Activated B cell treated with CpG ODN at 0.5 μM for 24 hours (primary cell): ENCODE results near the gene XAB2. TPM values are rescaled to one million over a fixed set of nuclear protein-coding genes. Genes with fewer than 3 reads are reported as not detected.

Experiments used
- ATAC-seq: fragments of 200-7000 bp; cut with Tn5 transposase; one replicate; pipeline ENCODE4 v1.10.0; 2021; ENCODE audit warnings: low read depth, mild to moderate bottlenecking, moderate library complexity
- CTCF ChIA-PET: fragments of 350-600 bp; sonication (Branson Sonifier 250); formaldehyde crosslinking; loops from one replicate; lab custom pipeline; 2021; ENCODE audit warnings: antibody characterized with exemption; lab: Charles Lee
- POLR2A ChIA-PET: fragments of 350-600 bp; sonication (Branson Sonifier 250); formaldehyde crosslinking; loops from one replicate; lab custom pipeline; 2021; ENCODE audit warnings: antibody characterized with exemption; lab: Charles Lee
- DNase-seq: peaks from one replicate; pipeline ENCODE4 v3.0.0; 2022
- H3K27ac Mint-ChIP-seq: one replicate; pipeline ENCODE4 v1.8.0; 2020; ENCODE audit warnings: mixed read lengths
- H3K27me3 Mint-ChIP-seq: one replicate; pipeline ENCODE4 v1.8.0; 2021; ENCODE audit warnings: mixed read lengths
- H3K36me3 Mint-ChIP-seq: one replicate; pipeline ENCODE4 v1.8.0; 2021; ENCODE audit warnings: low read depth, mixed read lengths
- H3K4me1 Mint-ChIP-seq: one replicate; pipeline ENCODE4 v1.8.0; 2021; ENCODE audit warnings: mixed read lengths
- H3K4me3 Mint-ChIP-seq: one replicate; pipeline ENCODE4 v1.8.0; 2020; ENCODE audit warnings: mild to moderate bottlenecking, mixed read lengths
- H3K9me3 Mint-ChIP-seq: one replicate; pipeline ENCODE4 v1.8.0; 2020; ENCODE audit warnings: mixed read lengths
- intact Hi-C: fragments of 100-400 bp; cut with micrococcal nuclease; formaldehyde crosslinking; loops from one replicate; pipeline ENCODE4 v1.15.1; 2024
- total RNA-seq: library from RNA; stranded (reverse); gene quantifications from 2 replicates; pipeline ENCODE4 v1.2.3, GENCODE V29; 2022
- TF ChIP-seq, protein P1 (sequence below): fragments of 200-600 bp; IDR thresholded peaks from one replicate; pipeline ENCODE4 v1.8.0; 2022; ENCODE audit warnings: antibody characterized with exemption, mild to moderate bottlenecking

The XAB2 gene
- total RNA-seq, 1 donor from 2014 or later: 51.8 TPM

GRCh38 chr19:7628589-7629311 is 595 bp downstream of the XAB2 start:
- CTCF ChIA-PET: interaction anchor here (1.4 kb wide), 1 partner anchor 52 kb away, joined by 3 read pairs; the partner anchor contains the start of gene TRAPPC5
- Mint-ChIP-seq H3K4me3 (peak overlapping the region; percentile 98), H3K36me3 (peaks cover 42% of the 10 kb centered on the region), H3K27ac (peak overlapping the region; percentile 98), H3K9me3 (no peaks in the 10 kb centered on the region), H3K4me1 (peaks cover 37% of the 10 kb centered on the region), H3K27me3 (no peaks in the 10 kb centered on the region)
- TF ChIP-seq, protein P1, sequence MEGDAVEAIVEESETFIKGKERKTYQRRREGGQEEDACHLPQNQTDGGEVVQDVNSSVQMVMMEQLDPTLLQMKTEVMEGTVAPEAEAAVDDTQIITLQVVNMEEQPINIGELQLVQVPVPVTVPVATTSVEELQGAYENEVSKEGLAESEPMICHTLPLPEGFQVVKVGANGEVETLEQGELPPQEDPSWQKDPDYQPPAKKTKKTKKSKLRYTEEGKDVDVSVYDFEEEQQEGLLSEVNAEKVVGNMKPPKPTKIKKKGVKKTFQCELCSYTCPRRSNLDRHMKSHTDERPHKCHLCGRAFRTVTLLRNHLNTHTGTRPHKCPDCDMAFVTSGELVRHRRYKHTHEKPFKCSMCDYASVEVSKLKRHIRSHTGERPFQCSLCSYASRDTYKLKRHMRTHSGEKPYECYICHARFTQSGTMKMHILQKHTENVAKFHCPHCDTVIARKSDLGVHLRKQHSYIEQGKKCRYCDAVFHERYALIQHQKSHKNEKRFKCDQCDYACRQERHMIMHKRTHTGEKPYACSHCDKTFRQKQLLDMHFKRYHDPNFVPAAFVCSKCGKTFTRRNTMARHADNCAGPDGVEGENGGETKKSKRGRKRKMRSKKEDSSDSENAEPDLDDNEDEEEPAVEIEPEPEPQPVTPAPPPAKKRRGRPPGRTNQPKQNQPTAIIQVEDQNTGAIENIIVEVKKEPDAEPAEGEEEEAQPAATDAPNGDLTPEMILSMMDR: no peak
- intact Hi-C loops: loop anchor here (1.0 kb wide), 3 partner anchors 9 to 315 kb away; partner anchors contain the start of genes PNPLA6, STXBP2 and TIMM44
- ATAC-seq (no peak), DNase-seq (no peak)
- POLR2A ChIA-PET: interaction anchor here (0.6 to 2.1 kb wide), 18 partner anchors 9 to 885 kb away, joined by 3 to 14 read pairs (median 4); partner anchors contain the start of genes MAP2K7, MCOLN1, SNAPC2 and STXBP2

GRCh38 chr19:7627166-7627565 is 2.2 kb downstream of the XAB2 start:
- Mint-ChIP-seq H3K4me3 (no peak overlapping the region), H3K4me1 (peaks cover 37% of the 10 kb centered on the region), H3K36me3 (peaks cover 51% of the 10 kb centered on the region), H3K27ac (no peak overlapping the region), H3K9me3 (no peaks in the 10 kb centered on the region), H3K27me3 (no peaks in the 10 kb centered on the region)
- ATAC-seq (no peak), DNase-seq (no peak)
- TF ChIP-seq, protein P1: no peak
- ChIA-PET POLR2A (interaction anchor here (1.2 to 1.4 kb wide), 2 partner anchors 11 to 293 kb away, joined by 3 to 4 read pairs; partner anchors contain the start of gene SNAPC2), CTCF (no interaction called here)
- intact Hi-C loops: no loop called here

DNA sequence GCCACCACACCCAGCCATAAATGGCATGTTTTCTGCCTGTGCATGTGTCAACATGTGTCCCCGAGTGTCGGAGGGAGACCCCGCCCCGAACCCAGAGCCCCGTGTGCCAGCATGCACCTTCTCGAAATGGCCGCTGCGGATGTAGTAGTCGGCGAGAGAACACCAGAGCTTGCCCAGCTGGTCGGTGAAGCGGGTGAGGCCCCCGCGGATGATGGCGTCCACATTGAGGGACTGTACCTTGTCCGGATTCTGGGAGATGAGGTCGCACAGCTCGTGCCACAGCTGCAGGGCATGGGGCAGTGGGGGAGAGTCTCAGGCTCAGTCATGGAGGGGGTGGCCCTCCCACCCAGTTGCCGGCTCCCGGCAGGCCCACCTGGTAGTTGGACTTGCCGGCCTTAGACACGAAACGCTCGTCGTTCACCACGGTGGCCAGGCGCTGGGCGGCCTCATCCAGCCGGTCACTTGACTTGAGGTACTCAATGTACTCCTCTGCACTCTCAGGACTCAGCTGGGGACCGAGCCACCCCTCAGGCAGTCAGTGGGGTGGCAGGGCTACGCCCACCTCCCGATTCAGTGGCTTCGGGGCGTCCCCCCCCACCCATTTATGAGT is 3.5 kb downstream of the XAB2 start:
- ChIA-PET CTCF (no interaction called here), POLR2A (interaction anchor here (1.4 kb wide), 1 partner anchor 12 kb away, joined by 3 read pairs; no protein-coding TSS in a partner anchor)
- no peak for ATAC-seq
- Mint-ChIP-seq H3K36me3 (peaks cover 63% of the 10 kb centered on the region), H3K4me1 (peaks cover 35% of the 10 kb centered on the region), H3K27ac (no peak overlapping the region), H3K4me3 (no peak overlapping the region), H3K27me3 (no peaks in the 10 kb centered on the region), H3K9me3 (no peaks in the 10 kb centered on the region)
- no peak for DNase-seq
- intact Hi-C loops: no loop called here
- TF ChIP-seq, protein P1: no peak

DNA sequence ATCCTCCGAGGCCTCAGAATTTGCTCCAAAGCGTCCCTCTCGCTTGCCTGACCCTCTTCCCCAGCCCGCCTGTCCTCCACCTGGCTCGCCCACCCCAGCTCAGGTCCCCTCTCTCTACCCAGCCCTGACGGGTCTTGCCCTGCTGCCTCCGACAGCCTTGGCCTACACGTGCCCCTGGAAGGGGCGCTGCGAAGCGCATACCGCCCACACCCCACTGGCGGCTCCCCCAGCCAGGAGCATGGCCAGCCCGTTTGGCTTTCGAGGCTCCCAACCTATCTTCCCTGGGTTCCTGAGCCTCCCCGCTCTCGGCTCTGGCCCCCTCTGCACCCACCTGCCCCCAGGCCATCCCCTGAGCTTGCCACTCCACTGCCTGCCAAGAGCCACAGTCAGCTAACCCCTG is 4.5 kb downstream of the XAB2 start:
- H3K4me1 Mint-ChIP-seq: peaks cover 25% of the 10 kb centered on the region
- ChIA-PET CTCF (no interaction called here), POLR2A (no interaction called here)
- no peak overlapping the region for H3K4me3 Mint-ChIP-seq
- DNase-seq: no peak
- H3K36me3 Mint-ChIP-seq: peaks cover 70% of the 10 kb centered on the region
- no peaks in the 10 kb centered on the region for H3K27me3 Mint-ChIP-seq
- intact Hi-C loops: no loop called here
- TF ChIP-seq, protein P1: no peak
- no peak overlapping the region for H3K27ac Mint-ChIP-seq
- H3K9me3 Mint-ChIP-seq: no peaks in the 10 kb centered on the region
- no peak for ATAC-seq
